ENCODE measurements around the gene PLCL1. TPM values are rescaled to one million over a fixed set of nuclear protein-coding genes. Genes with fewer than 3 reads are reported as not detected.

PLCL1 gene
- total RNA-seq, 1 experiment from 2014 or later, result not detected

- Histone ChIP-seq H2AFZ (ENCODE audit: low read length) (no peak overlapping the region), H4K20me1 (ENCODE audit: insufficient read depth, low read depth, low read length) (no peaks in the 10 kb centered on the region), H3K9me2 (replicated peaks; ENCODE audit: insufficient read depth, low read length) (no peaks in the 10 kb centered on the region), H3K4me1 (ENCODE audit: low read length) (no peaks in the 10 kb centered on the region), H3K4me2 (ENCODE audit: low read depth, low read length, poor library complexity, severe bottlenecking) (no peak overlapping the region), H3K9ac (ENCODE audit: low read length) (no peak overlapping the region), H3K79me2 (ENCODE audit: low read length) (no peaks in the 10 kb centered on the region), H3K4me3 (ENCODE audit: low read length) (no peak overlapping the region), H3K9me3 (ENCODE audit: low read length) (no peaks in the 10 kb centered on the region), H3K27me3 (ENCODE audit: low read length) (no peaks in the 10 kb centered on the region), H3K36me3 (ENCODE audit: insufficient read depth, low read length) (no peaks in the 10 kb centered on the region), H3K27ac (ENCODE audit: low read length) (no peak overlapping the region)
- DNase-seq, result no peak
Measured at GRCh38 chr2:198060277-198060676, 255.9 kb downstream of the PLCL1 start.

DNA sequence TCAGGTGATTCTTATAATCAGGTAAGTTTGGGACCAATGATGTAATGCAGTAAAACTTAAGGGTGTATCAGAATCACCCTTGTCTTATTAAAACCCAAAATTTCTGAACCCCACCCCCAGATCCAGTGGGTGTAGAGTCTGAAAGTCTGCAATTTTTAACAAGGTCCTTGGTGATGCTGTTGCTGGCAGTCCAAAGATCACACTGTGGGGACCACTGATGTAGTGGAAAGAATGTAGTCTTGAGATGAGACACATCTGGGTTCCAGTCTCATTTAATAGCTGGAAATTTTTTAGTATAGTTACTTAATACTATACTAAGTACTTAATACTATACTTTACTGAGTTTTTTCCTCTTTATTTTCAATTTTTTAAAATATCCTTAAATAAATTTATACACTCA lies 258.4 kb downstream of the PLCL1 start:
- Histone ChIP-seq H3K4me3 (ENCODE audit: low read length) (no peak overlapping the region), H3K4me1 (ENCODE audit: low read length) (no peaks in the 10 kb centered on the region), H2AFZ (ENCODE audit: low read length) (no peak overlapping the region), H4K20me1 (ENCODE audit: insufficient read depth, low read depth, low read length) (no peaks in the 10 kb centered on the region), H3K9ac (ENCODE audit: low read length) (no peak overlapping the region), H3K4me2 (ENCODE audit: low read depth, low read length, poor library complexity, severe bottlenecking) (no peak overlapping the region), H3K9me2 (replicated peaks; ENCODE audit: insufficient read depth, low read length) (no peaks in the 10 kb centered on the region), H3K27me3 (ENCODE audit: low read length) (no peaks in the 10 kb centered on the region), H3K36me3 (ENCODE audit: insufficient read depth, low read length) (no peaks in the 10 kb centered on the region), H3K9me3 (ENCODE audit: low read length) (no peaks in the 10 kb centered on the region), H3K27ac (ENCODE audit: low read length) (no peak overlapping the region), H3K79me2 (ENCODE audit: low read length) (no peaks in the 10 kb centered on the region)
- DNase-seq, result no peak

GRCh38 chr2:198063242-198063641 lies 258.8 kb downstream of the PLCL1 start:
- Histone ChIP-seq H3K79me2 (ENCODE audit: low read length) (no peaks in the 10 kb centered on the region), H3K4me1 (ENCODE audit: low read length) (no peaks in the 10 kb centered on the region), H3K4me3 (ENCODE audit: low read length) (no peak overlapping the region), H3K27me3 (ENCODE audit: low read length) (no peaks in the 10 kb centered on the region), H3K27ac (ENCODE audit: low read length) (no peak overlapping the region), H3K36me3 (ENCODE audit: insufficient read depth, low read length) (no peaks in the 10 kb centered on the region), H3K9ac (ENCODE audit: low read length) (no peak overlapping the region), H3K4me2 (ENCODE audit: low read depth, low read length, poor library complexity, severe bottlenecking) (no peak overlapping the region), H4K20me1 (ENCODE audit: insufficient read depth, low read depth, low read length) (no peaks in the 10 kb centered on the region), H3K9me2 (replicated peaks; ENCODE audit: insufficient read depth, low read length) (no peaks in the 10 kb centered on the region), H3K9me3 (ENCODE audit: low read length) (no peaks in the 10 kb centered on the region), H2AFZ (ENCODE audit: low read length) (no peak overlapping the region)
- DNase-seq, result no peak

GRCh38 chr2:198065322-198065721 lies 260.9 kb downstream of the PLCL1 start:
- H3K9me2 ChIP-seq (replicated peaks; ENCODE audit: insufficient read depth, low read length), result no peaks in the 10 kb centered on the region
- no peak overlapping the region for H3K4me3 ChIP-seq (ENCODE audit: low read length)
- no peak overlapping the region for H3K27ac ChIP-seq (ENCODE audit: low read length)
- H3K79me2 ChIP-seq (ENCODE audit: low read length), result no peaks in the 10 kb centered on the region
- H3K4me2 ChIP-seq (ENCODE audit: low read depth, low read length, poor library complexity, severe bottlenecking), result no peak overlapping the region
- no peaks in the 10 kb centered on the region for H3K9me3 ChIP-seq (ENCODE audit: low read length)
- no peak overlapping the region for H3K9ac ChIP-seq (ENCODE audit: low read length)
- H4K20me1 ChIP-seq (ENCODE audit: insufficient read depth, low read depth, low read length), result no peaks in the 10 kb centered on the region
- no peaks in the 10 kb centered on the region for H3K4me1 ChIP-seq (ENCODE audit: low read length)
- no peak overlapping the region for H2AFZ ChIP-seq (ENCODE audit: low read length)
- DNase-seq, result no peak
- no peaks in the 10 kb centered on the region for H3K27me3 ChIP-seq (ENCODE audit: low read length)
- H3K36me3 ChIP-seq (ENCODE audit: insufficient read depth, low read length), result no peaks in the 10 kb centered on the region

DNA sequence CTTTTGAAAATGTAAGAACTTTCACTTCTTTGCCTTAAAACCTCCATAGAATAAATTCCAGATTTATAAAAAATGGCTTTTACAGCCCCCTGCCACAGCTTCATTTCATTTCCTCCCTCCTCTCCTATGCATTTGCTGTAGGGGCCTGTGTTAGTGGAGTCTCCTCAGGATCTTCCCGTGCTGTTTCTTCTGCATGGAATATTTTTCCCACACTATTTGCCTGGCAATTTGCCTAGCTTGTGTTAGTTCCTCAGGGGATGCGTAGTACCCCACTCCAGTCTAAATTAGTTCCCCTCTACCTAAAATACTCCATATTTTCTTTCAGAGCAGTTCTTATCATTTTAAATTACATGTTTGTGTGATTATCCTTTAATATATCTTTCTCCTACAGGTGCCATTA lies 262.2 kb downstream of the PLCL1 start:
- Histone ChIP-seq H3K36me3 (ENCODE audit: insufficient read depth, low read length) (no peaks in the 10 kb centered on the region), H3K4me3 (ENCODE audit: low read length) (no peak overlapping the region), H3K9ac (ENCODE audit: low read length) (no peak overlapping the region), H3K9me2 (replicated peaks; ENCODE audit: insufficient read depth, low read length) (no peaks in the 10 kb centered on the region), H3K27ac (ENCODE audit: low read length) (no peak overlapping the region), H3K4me2 (ENCODE audit: low read depth, low read length, poor library complexity, severe bottlenecking) (no peak overlapping the region), H3K27me3 (ENCODE audit: low read length) (no peaks in the 10 kb centered on the region), H3K79me2 (ENCODE audit: low read length) (no peaks in the 10 kb centered on the region), H2AFZ (ENCODE audit: low read length) (no peak overlapping the region), H3K9me3 (ENCODE audit: low read length) (no peaks in the 10 kb centered on the region), H4K20me1 (ENCODE audit: insufficient read depth, low read depth, low read length) (no peaks in the 10 kb centered on the region), H3K4me1 (ENCODE audit: low read length) (no peaks in the 10 kb centered on the region)
- DNase-seq, result no peak

GRCh38 chr2:198072655-198073054 lies 268.3 kb downstream of the PLCL1 start:
- Histone ChIP-seq H3K4me2 (ENCODE audit: low read depth, low read length, poor library complexity, severe bottlenecking) (no peak overlapping the region), H3K9me2 (replicated peaks; ENCODE audit: insufficient read depth, low read length) (no peaks in the 10 kb centered on the region), H2AFZ (ENCODE audit: low read length) (no peak overlapping the region), H3K9ac (ENCODE audit: low read length) (no peak overlapping the region), H3K27ac (ENCODE audit: low read length) (no peak overlapping the region), H3K36me3 (ENCODE audit: insufficient read depth, low read length) (no peaks in the 10 kb centered on the region), H4K20me1 (ENCODE audit: insufficient read depth, low read depth, low read length) (no peaks in the 10 kb centered on the region), H3K4me3 (ENCODE audit: low read length) (no peak overlapping the region), H3K4me1 (ENCODE audit: low read length) (no peaks in the 10 kb centered on the region), H3K9me3 (ENCODE audit: low read length) (no peaks in the 10 kb centered on the region), H3K27me3 (ENCODE audit: low read length) (no peaks in the 10 kb centered on the region), H3K79me2 (ENCODE audit: low read length) (no peaks in the 10 kb centered on the region)
- no peak for DNase-seq

DNA sequence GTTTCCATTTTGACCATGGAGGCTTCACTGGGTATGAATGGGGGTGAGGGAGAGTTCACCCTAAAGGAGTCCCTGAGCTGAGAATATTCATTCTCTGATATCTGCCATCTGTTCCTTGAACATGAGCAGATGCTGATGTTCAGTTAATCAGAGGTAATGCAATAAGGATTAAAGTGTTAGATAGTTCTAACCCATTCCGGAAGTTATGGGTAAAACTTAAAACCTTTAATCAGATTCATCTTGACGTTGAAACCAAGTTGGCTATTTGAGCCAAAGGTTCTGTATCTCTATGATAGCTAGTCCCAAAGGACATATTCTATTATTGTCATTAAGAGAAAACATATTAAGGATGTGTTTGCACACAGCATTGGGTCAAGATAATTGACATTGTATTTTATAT lies 268.9 kb downstream of the PLCL1 start:
- Histone ChIP-seq H3K4me1 (ENCODE audit: low read length) (no peaks in the 10 kb centered on the region), H3K79me2 (ENCODE audit: low read length) (no peaks in the 10 kb centered on the region), H3K4me2 (ENCODE audit: low read depth, low read length, poor library complexity, severe bottlenecking) (no peak overlapping the region), H3K36me3 (ENCODE audit: insufficient read depth, low read length) (no peaks in the 10 kb centered on the region), H3K9ac (ENCODE audit: low read length) (no peak overlapping the region), H3K27me3 (ENCODE audit: low read length) (no peaks in the 10 kb centered on the region), H3K27ac (ENCODE audit: low read length) (no peak overlapping the region), H3K9me2 (replicated peaks; ENCODE audit: insufficient read depth, low read length) (no peaks in the 10 kb centered on the region), H2AFZ (ENCODE audit: low read length) (no peak overlapping the region), H3K4me3 (ENCODE audit: low read length) (no peak overlapping the region), H3K9me3 (ENCODE audit: low read length) (no peaks in the 10 kb centered on the region), H4K20me1 (ENCODE audit: insufficient read depth, low read depth, low read length) (no peaks in the 10 kb centered on the region)
- no peak for DNase-seq

- H4K20me1 ChIP-seq (ENCODE audit: insufficient read depth, low read depth, low read length), result no peaks in the 10 kb centered on the region
- H3K9me2 ChIP-seq (replicated peaks; ENCODE audit: insufficient read depth, low read length), result no peaks in the 10 kb centered on the region
- no peak overlapping the region for H3K4me2 ChIP-seq (ENCODE audit: low read depth, low read length, poor library complexity, severe bottlenecking)
- H3K9me3 ChIP-seq (ENCODE audit: low read length), result no peaks in the 10 kb centered on the region
- H2AFZ ChIP-seq (ENCODE audit: low read length), result no peak overlapping the region
- H3K27me3 ChIP-seq (ENCODE audit: low read length), result no peaks in the 10 kb centered on the region
- H3K4me3 ChIP-seq (ENCODE audit: low read length), result no peak overlapping the region
- no peak overlapping the region for H3K27ac ChIP-seq (ENCODE audit: low read length)
- no peaks in the 10 kb centered on the region for H3K36me3 ChIP-seq (ENCODE audit: insufficient read depth, low read length)
- DNase-seq, result no peak
- H3K4me1 ChIP-seq (ENCODE audit: low read length), result no peaks in the 10 kb centered on the region
- no peaks in the 10 kb centered on the region for H3K79me2 ChIP-seq (ENCODE audit: low read length)
- no peak overlapping the region for H3K9ac ChIP-seq (ENCODE audit: low read length)
Measured at GRCh38 chr2:198077477-198077876, 273.1 kb downstream of the PLCL1 start.
